ENCODE results near the gene CDK5R1. TPM values are rescaled to one million over a fixed set of nuclear protein-coding genes. Genes with fewer than 3 reads are reported as not detected.

The CDK5R1 gene
- total and polyA plus RNA-seq, 9 donors = 0.69 to 4.1 (median 2.0) TPM

DNA sequence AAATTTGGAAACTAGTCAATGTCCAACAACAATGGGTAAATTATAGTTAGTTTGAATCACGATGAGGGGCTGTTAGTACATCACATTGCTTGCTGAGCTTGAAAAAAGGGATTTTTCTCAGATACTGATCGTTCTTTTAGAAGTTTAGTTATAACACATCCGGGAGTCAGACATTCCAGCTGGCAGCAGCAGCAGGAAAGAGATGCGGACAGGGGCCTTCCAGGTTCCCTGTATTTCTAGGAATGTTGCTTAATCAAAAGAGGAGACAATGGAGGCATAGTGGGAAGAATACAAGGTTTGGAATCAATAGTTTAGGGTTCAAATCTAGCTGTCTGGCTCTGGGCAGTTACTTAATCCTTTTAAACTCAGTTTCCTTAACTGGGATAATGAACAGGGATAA, 27.8 kb downstream of the CDK5R1 start:
- TF ChIP-seq POLR2A (IDR thresholded peaks at IDR 0.05) (no peak), EP300 (IDR thresholded peaks at IDR 0.05) (no peak)
- TF ChIP-seq, protein P1, sequence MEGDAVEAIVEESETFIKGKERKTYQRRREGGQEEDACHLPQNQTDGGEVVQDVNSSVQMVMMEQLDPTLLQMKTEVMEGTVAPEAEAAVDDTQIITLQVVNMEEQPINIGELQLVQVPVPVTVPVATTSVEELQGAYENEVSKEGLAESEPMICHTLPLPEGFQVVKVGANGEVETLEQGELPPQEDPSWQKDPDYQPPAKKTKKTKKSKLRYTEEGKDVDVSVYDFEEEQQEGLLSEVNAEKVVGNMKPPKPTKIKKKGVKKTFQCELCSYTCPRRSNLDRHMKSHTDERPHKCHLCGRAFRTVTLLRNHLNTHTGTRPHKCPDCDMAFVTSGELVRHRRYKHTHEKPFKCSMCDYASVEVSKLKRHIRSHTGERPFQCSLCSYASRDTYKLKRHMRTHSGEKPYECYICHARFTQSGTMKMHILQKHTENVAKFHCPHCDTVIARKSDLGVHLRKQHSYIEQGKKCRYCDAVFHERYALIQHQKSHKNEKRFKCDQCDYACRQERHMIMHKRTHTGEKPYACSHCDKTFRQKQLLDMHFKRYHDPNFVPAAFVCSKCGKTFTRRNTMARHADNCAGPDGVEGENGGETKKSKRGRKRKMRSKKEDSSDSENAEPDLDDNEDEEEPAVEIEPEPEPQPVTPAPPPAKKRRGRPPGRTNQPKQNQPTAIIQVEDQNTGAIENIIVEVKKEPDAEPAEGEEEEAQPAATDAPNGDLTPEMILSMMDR (IDR thresholded peaks at IDR 0.05) = no peak
- intact Hi-C loops (cut with DNase I) = loop anchor here in 1 of 4 donors (10.0 kb wide), 1 partner anchor 110 kb away; no protein-coding TSS in a partner anchor
- WGBS, 3 donors = 41 to 53% (median 47%) methylated on average over 4 of the region's 4 CpGs
- Histone ChIP-seq H3K27me3 (no peaks in the 10 kb centered on the region), H3K36me3 (no peaks in the 10 kb centered on the region), H3K4me3 (no peak overlapping the region), H3K4me1 (ENCODE audit: insufficient read depth) (no peaks in the 10 kb centered on the region), H3K9me3 (no peaks in the 10 kb centered on the region), H3K27ac (no peak overlapping the region)
- DNase-seq = no peak

DNA sequence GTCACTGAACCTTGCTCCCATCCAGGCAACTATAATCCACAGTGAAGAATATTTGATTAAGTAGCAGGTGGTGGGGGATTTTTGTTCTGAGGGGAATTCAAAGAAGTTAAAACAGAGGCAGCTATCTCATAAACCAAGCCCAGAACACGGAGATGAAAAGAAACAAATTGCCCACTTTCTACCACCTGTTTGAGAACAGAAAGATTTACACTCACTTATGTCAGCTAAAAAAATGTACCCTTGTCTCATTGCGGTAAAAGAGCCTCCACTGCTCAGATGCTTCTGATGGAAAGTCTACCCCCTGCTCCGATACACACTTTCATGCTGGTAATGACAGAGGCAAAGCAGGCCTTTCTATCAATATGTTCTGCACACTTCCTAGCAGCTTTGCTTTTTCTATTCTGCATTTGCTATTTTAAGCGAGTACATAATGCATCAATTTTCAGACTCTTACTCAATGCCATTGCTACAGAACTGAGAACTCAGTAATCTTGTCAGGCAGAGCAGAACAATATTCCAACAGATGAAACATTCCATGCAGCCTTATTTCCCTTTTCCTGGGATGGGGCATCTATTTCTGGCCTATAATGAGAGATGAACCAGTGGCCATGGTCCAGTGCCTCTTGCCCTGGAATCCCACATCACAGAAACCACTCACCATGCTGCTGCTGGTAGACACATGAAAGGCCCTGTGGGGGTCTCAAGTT, 29.0 kb downstream of the CDK5R1 start:
- Histone ChIP-seq H3K36me3 (no peaks in the 10 kb centered on the region), H3K4me1 (ENCODE audit: insufficient read depth) (no peaks in the 10 kb centered on the region), H3K9me3 (no peaks in the 10 kb centered on the region), H3K27me3 (no peaks in the 10 kb centered on the region), H3K27ac (no peak overlapping the region), H3K4me3 (no peak overlapping the region)
- DNase-seq = no peak
- intact Hi-C loops (cut with DNase I) = loop anchor here in 1 of 4 donors (10.0 kb wide), 1 partner anchor 109 kb away; no protein-coding TSS in a partner anchor
- TF ChIP-seq, protein P1 (IDR thresholded peaks at IDR 0.05) = no peak
- TF ChIP-seq POLR2A (IDR thresholded peaks at IDR 0.05) (no peak), EP300 (IDR thresholded peaks at IDR 0.05) (no peak)
- 89 to 92% (median 91%) methylated on average over 4 of the region's 4 CpGs for WGBS, 3 donors

DNA sequence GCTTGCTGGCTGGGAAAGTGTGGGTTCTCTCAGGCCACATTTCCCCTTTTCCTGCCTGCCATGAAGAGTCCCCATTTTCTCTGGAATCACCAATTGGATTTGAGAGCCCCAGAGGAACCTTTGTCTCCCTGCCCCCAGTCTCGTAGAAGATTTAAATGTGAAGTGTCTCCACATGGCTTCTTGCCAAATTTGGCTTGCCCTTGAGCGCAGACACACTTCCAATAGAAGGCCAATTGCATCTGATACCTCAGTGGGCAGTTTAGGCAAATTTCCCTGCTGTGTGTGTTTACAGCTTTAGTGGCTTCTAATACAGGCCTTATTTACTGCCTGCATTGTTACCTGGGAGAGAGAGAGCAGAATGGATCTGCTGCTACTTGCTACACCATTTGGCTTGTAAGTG, 29.7 kb downstream of the CDK5R1 start:
- intact Hi-C loops (cut with DNase I) = loop anchor here in 1 of 4 donors (10.0 kb wide), 1 partner anchor 108 kb away; no protein-coding TSS in a partner anchor
- DNase-seq = no peak
- no peaks in the 10 kb centered on the region for H3K27me3 ChIP-seq
- H3K4me3 ChIP-seq = no peak overlapping the region
- H3K4me1 ChIP-seq (ENCODE audit: insufficient read depth) = no peaks in the 10 kb centered on the region
- H3K27ac ChIP-seq = no peak overlapping the region
- 22 to 86% (median 73%) methylated on average over 2 of the region's 2 CpGs for WGBS, 3 donors
- TF ChIP-seq EP300 (IDR thresholded peaks at IDR 0.05) = no peak
- TF ChIP-seq POLR2A (IDR thresholded peaks at IDR 0.05) = no peak
- TF ChIP-seq, protein P1 (IDR thresholded peaks at IDR 0.05) = no peak
- no peaks in the 10 kb centered on the region for H3K36me3 ChIP-seq
- H3K9me3 ChIP-seq = no peaks in the 10 kb centered on the region

DNA sequence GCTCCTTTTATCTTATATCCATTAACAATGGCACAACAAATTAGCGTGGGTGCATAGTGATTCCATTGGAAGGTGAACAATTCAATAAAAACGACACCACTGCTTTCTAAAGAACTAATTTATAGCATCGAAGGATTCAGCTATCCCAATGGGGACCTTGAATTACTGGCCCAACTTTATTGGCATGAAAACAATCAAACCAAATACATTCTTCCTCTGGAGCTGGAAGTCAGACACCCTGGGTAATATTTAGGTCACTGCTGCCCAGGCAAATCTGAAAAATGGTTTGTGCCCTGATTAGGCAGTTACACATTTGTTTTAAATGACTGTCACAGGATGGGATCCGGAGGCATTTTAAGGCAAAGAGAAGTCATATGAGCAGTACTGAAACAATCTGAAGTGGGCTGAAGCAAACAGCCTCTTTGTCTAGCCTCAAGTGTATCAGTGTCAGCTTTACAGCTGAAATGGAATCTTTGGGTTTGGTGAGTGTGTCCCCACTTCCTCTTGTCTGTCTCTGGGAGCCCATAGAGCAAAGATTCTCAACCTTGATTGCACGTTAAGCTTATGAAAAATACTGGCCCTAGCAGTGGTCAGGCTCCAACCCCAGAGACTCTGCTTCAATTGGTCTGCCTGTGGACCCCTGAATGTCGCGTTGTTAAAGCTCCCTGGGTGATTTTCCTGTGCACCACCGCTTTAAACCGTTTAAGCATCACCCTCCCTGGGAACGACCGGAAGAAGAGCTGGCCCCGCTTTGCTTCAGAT, 30.3 kb downstream of the CDK5R1 start:
- Histone ChIP-seq H3K27ac (no peak overlapping the region), H3K4me1 (ENCODE audit: insufficient read depth) (no peaks in the 10 kb centered on the region), H3K9me3 (no peaks in the 10 kb centered on the region), H3K27me3 (no peaks in the 10 kb centered on the region), H3K4me3 (no peak overlapping the region), H3K36me3 (no peaks in the 10 kb centered on the region)
- DNase-seq = no peak
- WGBS, 3 donors = 78 to 79% (median 78%) methylated on average over 12 of the region's 12 CpGs
- intact Hi-C loops (cut with DNase I) = loop anchor here in 1 of 4 donors (10.0 kb wide), 1 partner anchor 108 kb away; no protein-coding TSS in a partner anchor
- TF ChIP-seq EP300 (IDR thresholded peaks at IDR 0.05) = no peak

Data from ovary (tissue), 9 donors.